Fibroblast of lung (primary cell): Measurements from ENCODE around the gene MSX1.

ENCODE experiments used
- EZH2 ChIP-seq: IDR thresholded peaks from 2 replicates; pipeline ENCODE4 v1.5.1; 2012; ENCODE audit warnings: low read length, control low read depth, mild to moderate bottlenecking; ENCODE audit errors: missing control alignments
- TF ChIP-seq, protein P1 (sequence below), 2 donors: IDR thresholded peaks in 1 of 2; conservative IDR thresholded peaks in 1 of 2; 1 replicate in 1 of 2; 2 replicates in 1 of 2; pipeline ENCODE4 v1.5.1; 2011 to 2012; ENCODE audit warnings: low read length in 2 of 2, control low read depth in 1 of 2, inconsistent platforms in 1 of 2, low read depth in 1 of 2, mild to moderate bottlenecking in 1 of 2

- TF ChIP-seq, protein P1, sequence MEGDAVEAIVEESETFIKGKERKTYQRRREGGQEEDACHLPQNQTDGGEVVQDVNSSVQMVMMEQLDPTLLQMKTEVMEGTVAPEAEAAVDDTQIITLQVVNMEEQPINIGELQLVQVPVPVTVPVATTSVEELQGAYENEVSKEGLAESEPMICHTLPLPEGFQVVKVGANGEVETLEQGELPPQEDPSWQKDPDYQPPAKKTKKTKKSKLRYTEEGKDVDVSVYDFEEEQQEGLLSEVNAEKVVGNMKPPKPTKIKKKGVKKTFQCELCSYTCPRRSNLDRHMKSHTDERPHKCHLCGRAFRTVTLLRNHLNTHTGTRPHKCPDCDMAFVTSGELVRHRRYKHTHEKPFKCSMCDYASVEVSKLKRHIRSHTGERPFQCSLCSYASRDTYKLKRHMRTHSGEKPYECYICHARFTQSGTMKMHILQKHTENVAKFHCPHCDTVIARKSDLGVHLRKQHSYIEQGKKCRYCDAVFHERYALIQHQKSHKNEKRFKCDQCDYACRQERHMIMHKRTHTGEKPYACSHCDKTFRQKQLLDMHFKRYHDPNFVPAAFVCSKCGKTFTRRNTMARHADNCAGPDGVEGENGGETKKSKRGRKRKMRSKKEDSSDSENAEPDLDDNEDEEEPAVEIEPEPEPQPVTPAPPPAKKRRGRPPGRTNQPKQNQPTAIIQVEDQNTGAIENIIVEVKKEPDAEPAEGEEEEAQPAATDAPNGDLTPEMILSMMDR (conservative IDR thresholded peaks at IDR 0.05 in 1 of 2, IDR thresholded peaks at IDR 0.05 in 1 of 2; ENCODE audit: low read depth in 1 of 2, low read length in 2 of 2) = no peak
- TF ChIP-seq EZH2 = no peak
Measured at GRCh38 chr4:4871242-4871572, 11.7 kb downstream of the MSX1 start.
